Lower lobe of right lung (tissue), 2 donors: ENCODE data around the gene DAD1. TPM values are rescaled to one million over a fixed set of nuclear protein-coding genes. Genes with fewer than 3 reads are reported as not detected.
"Not testable (repeated sequence)": the region's sequence is repeated elsewhere in the genome, so short reads cannot be mapped to it uniquely, and the experiment has no call there.

Experiments
- ATAC-seq, 2 donors: fragments of 200-7000 bp; cut with Tn5 transposase; one replicate each; pipeline ENCODE4 v1.9.1; 2020 to 2022; ENCODE audit warnings: mild to moderate bottlenecking in 2 of 2, moderate library complexity in 2 of 2
- DNase-seq: peaks from one replicate; pipeline ENCODE4 v3.0.0-alpha.2; 2020
- H3K27ac ChIP-seq: fragments of 200-600 bp; one replicate; pipeline ENCODE4 v1.8.0; 2022
- H3K27me3 ChIP-seq: fragments of 200-600 bp; one replicate; pipeline ENCODE4 v1.8.0; 2022; ENCODE audit warnings: low read depth
- H3K36me3 ChIP-seq: fragments of 200-600 bp; one replicate; pipeline ENCODE4 v1.8.0; 2022; ENCODE audit warnings: mild to moderate bottlenecking
- H3K4me1 ChIP-seq: fragments of 200-600 bp; one replicate; pipeline ENCODE4 v1.8.0; 2022
- H3K4me3 ChIP-seq: fragments of 200-600 bp; one replicate; pipeline ENCODE4 v1.8.0; 2022; ENCODE audit warnings: mild to moderate bottlenecking
- H3K9me3 ChIP-seq: fragments of 200-600 bp; one replicate; pipeline ENCODE4 v1.8.0; 2022
- intact Hi-C: fragments of 100-400 bp; cut with DNase I; formaldehyde crosslinking; loops from one replicate; pipeline ENCODE4 v1.11.0; 2022
- total RNA-seq: library from RNA; stranded (reverse); fragmentation: NEBNext Ultra II Directional; extraction: Animal tissue kit (Norgen Biotek cat#: 25700); gene quantifications from one replicate; pipeline ENCODE4 v1.2.1, GENCODE V29; 2021
- TF ChIP-seq, protein P1 (sequence below): fragments of 200-600 bp; IDR thresholded peaks from one replicate; pipeline ENCODE4 v1.8.0; 2022; ENCODE audit warnings: antibody characterized with exemption, mild to moderate bottlenecking
- donor health status: DM: no; HTN: yes; CAD: no; lungs with severe emphysema.

Gene DAD1
- total RNA-seq, 1 donor from 2014 or later, result 162 TPM

DNA sequence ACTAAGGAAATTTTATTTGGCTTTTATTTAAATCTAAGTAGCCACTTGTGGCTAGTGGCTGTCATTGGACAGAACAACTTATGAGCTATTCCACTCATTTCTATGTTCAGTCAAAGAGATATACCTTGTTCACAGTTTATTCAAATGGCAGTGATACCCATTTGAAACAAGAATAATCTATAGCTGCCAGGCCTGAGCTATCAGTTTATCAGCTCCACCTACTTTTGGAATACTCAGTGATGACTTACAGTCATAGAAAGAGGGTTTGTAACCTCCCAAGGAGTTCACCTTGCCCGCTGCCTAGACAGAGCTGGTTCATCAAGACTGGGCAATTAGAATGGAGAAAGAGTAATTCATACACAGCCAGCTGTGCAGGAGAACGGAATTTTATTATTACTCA lies 4.6 kb upstream of the DAD1 start:
- TF ChIP-seq, protein P1, sequence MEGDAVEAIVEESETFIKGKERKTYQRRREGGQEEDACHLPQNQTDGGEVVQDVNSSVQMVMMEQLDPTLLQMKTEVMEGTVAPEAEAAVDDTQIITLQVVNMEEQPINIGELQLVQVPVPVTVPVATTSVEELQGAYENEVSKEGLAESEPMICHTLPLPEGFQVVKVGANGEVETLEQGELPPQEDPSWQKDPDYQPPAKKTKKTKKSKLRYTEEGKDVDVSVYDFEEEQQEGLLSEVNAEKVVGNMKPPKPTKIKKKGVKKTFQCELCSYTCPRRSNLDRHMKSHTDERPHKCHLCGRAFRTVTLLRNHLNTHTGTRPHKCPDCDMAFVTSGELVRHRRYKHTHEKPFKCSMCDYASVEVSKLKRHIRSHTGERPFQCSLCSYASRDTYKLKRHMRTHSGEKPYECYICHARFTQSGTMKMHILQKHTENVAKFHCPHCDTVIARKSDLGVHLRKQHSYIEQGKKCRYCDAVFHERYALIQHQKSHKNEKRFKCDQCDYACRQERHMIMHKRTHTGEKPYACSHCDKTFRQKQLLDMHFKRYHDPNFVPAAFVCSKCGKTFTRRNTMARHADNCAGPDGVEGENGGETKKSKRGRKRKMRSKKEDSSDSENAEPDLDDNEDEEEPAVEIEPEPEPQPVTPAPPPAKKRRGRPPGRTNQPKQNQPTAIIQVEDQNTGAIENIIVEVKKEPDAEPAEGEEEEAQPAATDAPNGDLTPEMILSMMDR, result no peak
- H3K27ac ChIP-seq, result no peak overlapping the region
- DNase-seq (no peak), ATAC-seq (no peak)
- H3K4me3 ChIP-seq, result no peak overlapping the region
- H3K4me1 ChIP-seq, result peaks cover 6% of the 10 kb centered on the region
- intact Hi-C loops, result no loop called here
- H3K36me3 ChIP-seq, result no peaks in the 10 kb centered on the region
- no peaks in the 10 kb centered on the region for H3K9me3 ChIP-seq
- no peaks in the 10 kb centered on the region for H3K27me3 ChIP-seq

DNA sequence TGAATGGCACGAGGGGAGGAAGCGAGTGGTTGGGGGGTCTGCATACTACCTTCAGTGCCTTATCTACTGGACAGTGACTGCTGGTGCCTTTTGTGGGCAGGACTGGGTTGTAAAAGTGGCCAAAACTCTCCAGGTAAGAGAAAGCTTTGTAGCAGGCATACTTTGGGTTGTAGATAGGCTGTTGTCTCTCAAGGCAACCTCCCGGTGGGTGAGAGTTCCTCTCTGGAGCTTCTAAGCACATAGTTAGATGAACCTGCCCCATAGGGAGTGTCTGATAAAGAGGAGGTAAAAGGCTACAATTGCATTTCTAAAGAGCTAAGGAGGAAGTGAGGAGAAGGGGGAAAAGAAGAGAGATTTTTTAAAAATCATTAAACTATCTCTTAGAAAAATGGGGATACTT lies 4.2 kb upstream of the DAD1 start:
- H3K36me3 ChIP-seq, result no peaks in the 10 kb centered on the region
- intact Hi-C loops, result no loop called here
- H3K4me1 ChIP-seq, result peaks cover 7% of the 10 kb centered on the region
- H3K9me3 ChIP-seq, result no peaks in the 10 kb centered on the region
- TF ChIP-seq, protein P1, result no peak
- no peak overlapping the region for H3K27ac ChIP-seq
- H3K27me3 ChIP-seq, result no peaks in the 10 kb centered on the region
- H3K4me3 ChIP-seq, result no peak overlapping the region
- no peak for ATAC-seq
- no peak for DNase-seq

DNA sequence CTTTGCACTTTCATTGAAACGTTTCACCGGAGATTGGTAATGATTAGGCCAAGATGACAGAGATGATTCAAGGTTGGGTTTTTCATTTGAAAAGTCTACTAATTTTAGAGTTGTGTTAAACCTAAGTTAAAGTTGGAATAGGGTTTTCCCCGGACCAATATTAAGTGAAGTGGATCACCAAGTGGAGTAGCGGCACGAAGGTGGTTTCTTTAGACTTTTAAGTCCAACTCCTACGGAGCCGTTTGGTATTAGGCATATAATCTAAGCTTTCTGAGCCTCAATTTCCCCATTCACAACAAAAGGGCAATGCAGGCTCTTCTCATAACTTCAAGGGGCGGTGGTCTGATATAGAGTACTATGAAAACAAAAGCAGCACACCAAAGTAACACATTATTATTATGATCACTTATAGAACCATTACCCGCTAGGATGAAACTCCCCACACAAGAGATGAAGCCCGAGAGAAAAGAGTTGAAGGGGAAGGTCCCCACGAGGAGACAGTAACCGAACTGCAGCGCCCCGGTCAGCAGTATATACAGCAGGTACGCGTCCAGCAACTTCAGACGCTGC lies 413 bp downstream of the DAD1 start:
- Histone ChIP-seq H3K36me3 (no peaks in the 10 kb centered on the region), H3K27ac (peak overlapping the region; percentile 96), H3K9me3 (no peaks in the 10 kb centered on the region), H3K27me3 (no peaks in the 10 kb centered on the region), H3K4me1 (peaks cover 45% of the 10 kb centered on the region), H3K4me3 (peak overlapping the region; percentile 79)
- DNase-seq (no peak), ATAC-seq (no peak)
- intact Hi-C loops, result no loop called here
- TF ChIP-seq, protein P1, result no peak

- H3K4me3 ChIP-seq, result peak overlapping the region; percentile 79
- intact Hi-C loops, H3K36me3 ChIP-seq, ATAC-seq, H3K9me3 ChIP-seq, H3K27me3 ChIP-seq, DNase-seq: not testable (repeated sequence)
- peaks cover 53% of the 10 kb centered on the region for H3K4me1 ChIP-seq
- H3K27ac ChIP-seq, result peak overlapping the region; percentile 96
These were observed 1.2 kb downstream of the DAD1 start for GRCh38 chr14:22587677-22588422.

DNA sequence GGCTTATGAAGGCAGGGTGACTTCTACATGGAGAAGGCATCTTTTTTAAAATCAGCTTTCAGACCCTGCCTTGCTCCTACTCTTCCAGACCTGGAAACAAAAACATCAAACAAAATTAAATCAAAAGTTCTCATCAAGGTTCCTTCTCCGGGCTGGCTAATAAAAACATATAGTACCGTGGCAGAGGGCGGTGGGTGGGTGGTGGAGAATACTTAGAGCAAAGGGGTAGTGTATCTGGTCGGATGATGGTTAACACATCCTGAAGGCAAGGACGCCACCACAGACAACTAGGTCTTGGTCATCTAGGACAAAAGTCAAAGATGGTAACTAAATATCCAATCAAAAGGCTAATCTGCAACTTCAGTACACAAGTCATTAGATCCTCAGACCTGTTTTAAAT lies 1.8 kb downstream of the DAD1 start:
- TF ChIP-seq, protein P1, result no peak
- no peak overlapping the region for H3K4me3 ChIP-seq

DNA sequence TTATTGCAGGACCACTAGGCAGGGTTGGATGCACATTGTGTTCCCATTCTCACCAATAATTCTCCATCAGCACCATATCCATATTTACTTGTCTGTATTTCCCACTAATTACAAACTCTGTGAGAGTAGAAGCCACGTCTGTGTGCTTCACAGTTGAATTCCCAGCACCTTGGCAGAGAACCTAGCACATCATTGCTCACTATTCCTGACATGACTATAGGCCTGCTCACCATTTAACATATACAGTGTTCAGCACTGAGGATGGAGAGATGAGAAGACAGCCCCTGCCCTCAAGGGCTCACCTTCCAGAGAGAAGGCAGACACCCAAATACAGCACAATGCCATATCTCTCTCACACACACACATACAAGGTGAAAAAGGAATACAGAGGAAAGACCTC lies 5.0 kb downstream of the DAD1 start:
- ATAC-seq, result no peak
- H3K36me3 ChIP-seq, result peaks cover 8% of the 10 kb centered on the region
- no peak for DNase-seq
- H3K9me3 ChIP-seq, result no peaks in the 10 kb centered on the region
- no peak overlapping the region for H3K27ac ChIP-seq
- intact Hi-C loops, result no loop called here
- H3K27me3 ChIP-seq, result no peaks in the 10 kb centered on the region
- peaks cover 54% of the 10 kb centered on the region for H3K4me1 ChIP-seq
- TF ChIP-seq, protein P1, result no peak
- no peak overlapping the region for H3K4me3 ChIP-seq

More for the DNA sequence above, 1.8 kb downstream of the DAD1 start:
- Histone ChIP-seq H3K9me3 (no peaks in the 10 kb centered on the region), H3K4me1 (peaks cover 54% of the 10 kb centered on the region), H3K36me3 (no peaks in the 10 kb centered on the region), H3K27ac (no peak overlapping the region), H3K27me3 (no peaks in the 10 kb centered on the region)
- intact Hi-C loops, result no loop called here
- ATAC-seq (no peak), DNase-seq (no peak)
